Karpas-422 (cell line): ENCODE results near the gene CDO1. TPM values are rescaled to one million over a fixed set of nuclear protein-coding genes. Genes with fewer than 3 reads are reported as not detected.
A peak's percentile ranks its signal among the peaks of the same experiment; 100 is the strongest.

Source experiments
- small RNA-seq: library from RNA; depleted of rRNA; stranded (forward); fragments of <200 nt; gene quantifications from one replicate; pipeline ENCODE3, GENCODE V24; 2014
- total RNA-seq: library from RNA; depleted of rRNA; stranded (reverse); fragments of >200 nt; shearing (Covaris generic); gene quantifications from 2 replicates; pipeline ENCODE4 v1.2.3, GENCODE V29; 2014; ENCODE audit warnings: low replicate concordance; rRNA removed

The CDO1 gene
- total RNA-seq, 1 experiment from 2014 or later: not detected

Small RNAs within 50 kb of the gene (small RNA-seq; reads per million reads assigned to genes)
- gene RNU2-49P: 0.59 reads per million, percentile 14 among the genes with 10 or more reads in this experiment

Other genes with a start within 250 kb of the CDO1 start
- 0.07 TPM in 1 of 2 replicates, not detected in the other for gene TICAM2, start 214.2 kb downstream of the CDO1 start, total RNA-seq
- 60.8 and 61.1 TPM in 2 replicates for gene TMED7, start 190.6 kb downstream of the CDO1 start, total RNA-seq
- gene ATG12, start 24.9 kb upstream of the CDO1 start, total RNA-seq: 34.2 and 59.3 TPM in 2 replicates
- gene AP3S1, start 25.3 kb upstream of the CDO1 start, total RNA-seq: 137 and 188 TPM in 2 replicates
- gene LVRN, start 145.8 kb upstream of the CDO1 start, total RNA-seq: 0.11 and 0.22 TPM in 2 replicates
- not detected in 2 replicates for gene ARL14EPL, start 215.8 kb upstream of the CDO1 start, total RNA-seq